ENCODE measurements around the gene GRM1.

GRM1 gene

DNA sequence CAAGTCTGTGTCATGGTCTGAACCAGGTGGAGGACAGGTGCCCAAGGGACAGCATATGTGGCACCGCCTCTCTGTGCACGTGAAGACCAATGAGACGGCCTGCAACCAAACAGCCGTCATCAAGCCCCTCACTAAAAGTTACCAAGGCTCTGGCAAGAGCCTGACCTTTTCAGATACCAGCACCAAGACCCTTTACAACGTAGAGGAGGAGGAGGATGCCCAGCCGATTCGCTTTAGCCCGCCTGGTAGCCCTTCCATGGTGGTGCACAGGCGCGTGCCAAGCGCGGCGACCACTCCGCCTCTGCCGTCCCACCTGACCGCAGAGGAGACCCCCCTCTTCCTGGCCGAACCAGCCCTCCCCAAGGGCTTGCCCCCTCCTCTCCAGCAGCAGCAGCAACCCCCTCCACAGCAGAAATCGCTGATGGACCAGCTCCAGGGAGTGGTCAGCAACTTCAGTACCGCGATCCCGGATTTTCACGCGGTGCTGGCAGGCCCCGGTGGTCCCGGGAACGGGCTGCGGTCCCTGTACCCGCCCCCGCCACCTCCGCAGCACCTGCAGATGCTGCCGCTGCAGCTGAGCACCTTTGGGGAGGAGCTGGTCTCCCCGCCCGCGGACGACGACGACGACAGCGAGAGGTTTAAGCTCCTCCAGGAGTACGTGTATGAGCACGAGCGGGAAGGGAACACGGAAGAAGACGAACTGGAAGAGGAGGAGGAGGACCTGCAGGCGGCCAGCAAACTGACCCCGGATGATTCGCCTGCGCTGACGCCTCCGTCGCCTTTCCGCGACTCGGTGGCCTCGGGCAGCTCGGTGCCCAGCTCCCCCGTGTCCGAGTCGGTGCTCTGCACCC lies 405.2 kb downstream of the GRM1 start (continued):
- TF ChIP-seq, protein P1, sequence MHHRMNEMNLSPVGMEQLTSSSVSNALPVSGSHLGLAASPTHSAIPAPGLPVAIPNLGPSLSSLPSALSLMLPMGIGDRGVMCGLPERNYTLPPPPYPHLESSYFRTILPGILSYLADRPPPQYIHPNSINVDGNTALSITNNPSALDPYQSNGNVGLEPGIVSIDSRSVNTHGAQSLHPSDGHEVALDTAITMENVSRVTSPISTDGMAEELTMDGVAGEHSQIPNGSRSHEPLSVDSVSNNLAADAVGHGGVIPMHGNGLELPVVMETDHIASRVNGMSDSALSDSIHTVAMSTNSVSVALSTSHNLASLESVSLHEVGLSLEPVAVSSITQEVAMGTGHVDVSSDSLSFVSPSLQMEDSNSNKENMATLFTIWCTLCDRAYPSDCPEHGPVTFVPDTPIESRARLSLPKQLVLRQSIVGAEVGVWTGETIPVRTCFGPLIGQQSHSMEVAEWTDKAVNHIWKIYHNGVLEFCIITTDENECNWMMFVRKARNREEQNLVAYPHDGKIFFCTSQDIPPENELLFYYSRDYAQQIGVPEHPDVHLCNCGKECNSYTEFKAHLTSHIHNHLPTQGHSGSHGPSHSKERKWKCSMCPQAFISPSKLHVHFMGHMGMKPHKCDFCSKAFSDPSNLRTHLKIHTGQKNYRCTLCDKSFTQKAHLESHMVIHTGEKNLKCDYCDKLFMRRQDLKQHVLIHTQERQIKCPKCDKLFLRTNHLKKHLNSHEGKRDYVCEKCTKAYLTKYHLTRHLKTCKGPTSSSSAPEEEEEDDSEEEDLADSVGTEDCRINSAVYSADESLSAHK (tag by site-specific recombination; IDR thresholded peaks at IDR 0.05), result no peak
- TF ChIP-seq, protein P2, sequence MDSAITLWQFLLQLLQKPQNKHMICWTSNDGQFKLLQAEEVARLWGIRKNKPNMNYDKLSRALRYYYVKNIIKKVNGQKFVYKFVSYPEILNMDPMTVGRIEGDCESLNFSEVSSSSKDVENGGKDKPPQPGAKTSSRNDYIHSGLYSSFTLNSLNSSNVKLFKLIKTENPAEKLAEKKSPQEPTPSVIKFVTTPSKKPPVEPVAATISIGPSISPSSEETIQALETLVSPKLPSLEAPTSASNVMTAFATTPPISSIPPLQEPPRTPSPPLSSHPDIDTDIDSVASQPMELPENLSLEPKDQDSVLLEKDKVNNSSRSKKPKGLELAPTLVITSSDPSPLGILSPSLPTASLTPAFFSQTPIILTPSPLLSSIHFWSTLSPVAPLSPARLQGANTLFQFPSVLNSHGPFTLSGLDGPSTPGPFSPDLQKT (IDR thresholded peaks at IDR 0.05; ENCODE audit: borderline replicate concordance, low read depth, low read length), result no peak
- TF ChIP-seq ZBTB1 (tag by site-specific recombination; IDR thresholded peaks at IDR 0.05) (no peak), SCRT1 (tag by site-specific recombination; IDR thresholded peaks at IDR 0.05; ENCODE audit: borderline replicate concordance) (no peak)
- TF ChIP-seq, protein P3, sequence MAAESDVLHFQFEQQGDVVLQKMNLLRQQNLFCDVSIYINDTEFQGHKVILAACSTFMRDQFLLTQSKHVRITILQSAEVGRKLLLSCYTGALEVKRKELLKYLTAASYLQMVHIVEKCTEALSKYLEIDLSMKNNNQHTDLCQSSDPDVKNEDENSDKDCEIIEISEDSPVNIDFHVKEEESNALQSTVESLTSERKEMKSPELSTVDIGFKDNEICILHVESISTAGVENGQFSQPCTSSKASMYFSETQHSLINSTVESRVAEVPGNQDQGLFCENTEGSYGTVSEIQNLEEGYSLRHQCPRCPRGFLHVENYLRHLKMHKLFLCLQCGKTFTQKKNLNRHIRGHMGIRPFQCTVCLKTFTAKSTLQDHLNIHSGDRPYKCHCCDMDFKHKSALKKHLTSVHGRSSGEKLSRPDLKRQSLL (tag by site-specific recombination; IDR thresholded peaks at IDR 0.05), result no peak

DNA sequence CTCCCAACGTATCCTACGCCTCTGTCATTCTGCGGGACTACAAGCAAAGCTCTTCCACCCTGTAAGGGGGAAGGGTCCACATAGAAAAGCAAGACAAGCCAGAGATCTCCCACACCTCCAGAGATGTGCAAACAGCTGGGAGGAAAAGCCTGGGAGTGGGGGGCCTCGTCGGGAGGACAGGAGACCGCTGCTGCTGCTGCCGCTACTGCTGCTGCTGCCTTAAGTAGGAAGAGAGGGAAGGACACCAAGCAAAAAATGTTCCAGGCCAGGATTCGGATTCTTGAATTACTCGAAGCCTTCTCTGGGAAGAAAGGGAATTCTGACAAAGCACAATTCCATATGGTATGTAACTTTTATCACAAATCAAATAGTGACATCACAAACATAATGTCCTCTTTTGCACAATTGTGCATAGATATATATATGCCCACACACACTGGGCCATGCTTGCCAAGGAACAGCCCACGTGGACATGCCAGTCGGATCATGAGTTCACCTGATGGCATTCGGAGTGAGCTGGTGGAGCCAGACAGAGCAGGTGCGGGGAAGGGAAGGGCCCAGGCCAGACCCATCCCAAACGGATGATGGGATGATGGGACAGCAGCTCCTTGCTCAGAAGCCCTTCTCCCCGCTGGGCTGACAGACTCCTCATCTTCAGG lies 406.0 kb downstream of the GRM1 start:
- no peaks in the 10 kb centered on the region for H3K36me3 ChIP-seq (ENCODE audit: control insufficient read depth in 2 of 2, insufficient read depth in 1 of 2, low read length in 2 of 2)
- no peaks in the 10 kb centered on the region for H3K4me1 ChIP-seq (ENCODE audit: control insufficient read depth, insufficient read depth, low read length)
- ChIA-PET POLR2A (no interaction called here), CTCF (no interaction called here)
- H3K27ac ChIP-seq (ENCODE audit: extremely low read depth, low read depth, low read length), result no peak overlapping the region
- no peaks in the 10 kb centered on the region for H3K9me3 ChIP-seq (ENCODE audit: control insufficient read depth, insufficient read depth, low read depth, low read length)
- H3K4me3 ChIP-seq (ENCODE audit: low read depth, low read length), result peak overlapping the region; percentile 12; the same call in 1 of the 2 replicates
- TF ChIP-seq ZNF391 (tag by site-specific recombination; IDR thresholded peaks at IDR 0.05; ENCODE audit: borderline replicate concordance, low read depth) (no peak), ZNF184 (tag by site-specific recombination; IDR thresholded peaks at IDR 0.05) (no peak), HOXD13 (CRISPR knock-in tag; IDR thresholded peaks at IDR 0.05; ENCODE audit: borderline replicate concordance) (no peak), ZBTB17 (tag by site-specific recombination; IDR thresholded peaks at IDR 0.05) (no peak), TRIM28 (IDR thresholded peaks at IDR 0.05; ENCODE audit: borderline replicate concordance, low read length) (no peak), HOXC10 (CRISPR knock-in tag; IDR thresholded peaks at IDR 0.05) (no peak), ZFP41 (tag by site-specific recombination; IDR thresholded peaks at IDR 0.05; ENCODE audit: borderline replicate concordance) (no peak), ZNF175 (tag by site-specific recombination; IDR thresholded peaks at IDR 0.05) (no peak), MZF1 (tag by site-specific recombination; IDR thresholded peaks at IDR 0.05; ENCODE audit: borderline replicate concordance) (no peak)
- TF ChIP-seq, protein P4, sequence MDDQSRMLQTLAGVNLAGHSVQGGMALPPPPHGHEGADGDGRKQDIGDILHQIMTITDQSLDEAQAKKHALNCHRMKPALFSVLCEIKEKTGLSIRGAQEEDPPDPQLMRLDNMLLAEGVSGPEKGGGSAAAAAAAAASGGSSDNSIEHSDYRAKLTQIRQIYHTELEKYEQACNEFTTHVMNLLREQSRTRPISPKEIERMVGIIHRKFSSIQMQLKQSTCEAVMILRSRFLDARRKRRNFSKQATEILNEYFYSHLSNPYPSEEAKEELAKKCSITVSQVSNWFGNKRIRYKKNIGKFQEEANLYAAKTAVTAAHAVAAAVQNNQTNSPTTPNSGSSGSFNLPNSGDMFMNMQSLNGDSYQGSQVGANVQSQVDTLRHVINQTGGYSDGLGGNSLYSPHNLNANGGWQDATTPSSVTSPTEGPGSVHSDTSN (CRISPR knock-in tag; IDR thresholded peaks at IDR 0.05), result no peak
- TF ChIP-seq, protein P5, sequence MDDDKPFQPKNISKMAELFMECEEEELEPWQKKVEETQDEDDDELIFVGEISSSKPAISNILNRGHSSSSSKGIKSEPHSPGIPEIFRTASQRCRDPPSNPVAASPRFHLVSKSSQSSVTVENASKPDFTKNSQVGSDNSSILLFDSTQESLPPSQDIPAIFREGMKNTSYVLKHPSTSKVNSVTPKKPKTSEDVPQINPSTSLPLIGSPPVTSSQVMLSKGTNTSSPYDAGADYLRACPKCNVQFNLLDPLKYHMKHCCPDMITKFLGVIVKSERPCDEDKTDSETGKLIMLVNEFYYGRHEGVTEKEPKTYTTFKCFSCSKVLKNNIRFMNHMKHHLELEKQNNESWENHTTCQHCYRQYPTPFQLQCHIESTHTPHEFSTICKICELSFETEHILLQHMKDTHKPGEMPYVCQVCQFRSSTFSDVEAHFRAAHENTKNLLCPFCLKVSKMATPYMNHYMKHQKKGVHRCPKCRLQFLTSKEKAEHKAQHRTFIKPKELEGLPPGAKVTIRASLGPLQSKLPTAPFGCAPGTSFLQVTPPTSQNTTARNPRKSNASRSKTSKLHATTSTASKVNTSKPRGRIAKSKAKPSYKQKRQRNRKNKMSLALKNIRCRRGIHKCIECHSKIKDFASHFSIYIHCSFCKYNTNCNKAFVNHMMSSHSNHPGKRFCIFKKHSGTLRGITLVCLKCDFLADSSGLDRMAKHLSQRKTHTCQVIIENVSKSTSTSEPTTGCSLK (tag by site-specific recombination; IDR thresholded peaks at IDR 0.05), result no peak
- TF ChIP-seq, protein P6, sequence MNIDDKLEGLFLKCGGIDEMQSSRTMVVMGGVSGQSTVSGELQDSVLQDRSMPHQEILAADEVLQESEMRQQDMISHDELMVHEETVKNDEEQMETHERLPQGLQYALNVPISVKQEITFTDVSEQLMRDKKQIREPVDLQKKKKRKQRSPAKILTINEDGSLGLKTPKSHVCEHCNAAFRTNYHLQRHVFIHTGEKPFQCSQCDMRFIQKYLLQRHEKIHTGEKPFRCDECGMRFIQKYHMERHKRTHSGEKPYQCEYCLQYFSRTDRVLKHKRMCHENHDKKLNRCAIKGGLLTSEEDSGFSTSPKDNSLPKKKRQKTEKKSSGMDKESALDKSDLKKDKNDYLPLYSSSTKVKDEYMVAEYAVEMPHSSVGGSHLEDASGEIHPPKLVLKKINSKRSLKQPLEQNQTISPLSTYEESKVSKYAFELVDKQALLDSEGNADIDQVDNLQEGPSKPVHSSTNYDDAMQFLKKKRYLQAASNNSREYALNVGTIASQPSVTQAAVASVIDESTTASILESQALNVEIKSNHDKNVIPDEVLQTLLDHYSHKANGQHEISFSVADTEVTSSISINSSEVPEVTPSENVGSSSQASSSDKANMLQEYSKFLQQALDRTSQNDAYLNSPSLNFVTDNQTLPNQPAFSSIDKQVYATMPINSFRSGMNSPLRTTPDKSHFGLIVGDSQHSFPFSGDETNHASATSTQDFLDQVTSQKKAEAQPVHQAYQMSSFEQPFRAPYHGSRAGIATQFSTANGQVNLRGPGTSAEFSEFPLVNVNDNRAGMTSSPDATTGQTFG (tag by site-specific recombination; IDR thresholded peaks at IDR 0.05; ENCODE audit: borderline replicate concordance), result no peak
- TF ChIP-seq, protein P7, sequence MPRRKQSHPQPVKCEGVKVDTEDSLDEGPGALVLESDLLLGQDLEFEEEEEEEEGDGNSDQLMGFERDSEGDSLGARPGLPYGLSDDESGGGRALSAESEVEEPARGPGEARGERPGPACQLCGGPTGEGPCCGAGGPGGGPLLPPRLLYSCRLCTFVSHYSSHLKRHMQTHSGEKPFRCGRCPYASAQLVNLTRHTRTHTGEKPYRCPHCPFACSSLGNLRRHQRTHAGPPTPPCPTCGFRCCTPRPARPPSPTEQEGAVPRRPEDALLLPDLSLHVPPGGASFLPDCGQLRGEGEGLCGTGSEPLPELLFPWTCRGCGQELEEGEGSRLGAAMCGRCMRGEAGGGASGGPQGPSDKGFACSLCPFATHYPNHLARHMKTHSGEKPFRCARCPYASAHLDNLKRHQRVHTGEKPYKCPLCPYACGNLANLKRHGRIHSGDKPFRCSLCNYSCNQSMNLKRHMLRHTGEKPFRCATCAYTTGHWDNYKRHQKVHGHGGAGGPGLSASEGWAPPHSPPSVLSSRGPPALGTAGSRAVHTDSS (tag by site-specific recombination; IDR thresholded peaks at IDR 0.05), result no peak
- TF ChIP-seq, protein P8, sequence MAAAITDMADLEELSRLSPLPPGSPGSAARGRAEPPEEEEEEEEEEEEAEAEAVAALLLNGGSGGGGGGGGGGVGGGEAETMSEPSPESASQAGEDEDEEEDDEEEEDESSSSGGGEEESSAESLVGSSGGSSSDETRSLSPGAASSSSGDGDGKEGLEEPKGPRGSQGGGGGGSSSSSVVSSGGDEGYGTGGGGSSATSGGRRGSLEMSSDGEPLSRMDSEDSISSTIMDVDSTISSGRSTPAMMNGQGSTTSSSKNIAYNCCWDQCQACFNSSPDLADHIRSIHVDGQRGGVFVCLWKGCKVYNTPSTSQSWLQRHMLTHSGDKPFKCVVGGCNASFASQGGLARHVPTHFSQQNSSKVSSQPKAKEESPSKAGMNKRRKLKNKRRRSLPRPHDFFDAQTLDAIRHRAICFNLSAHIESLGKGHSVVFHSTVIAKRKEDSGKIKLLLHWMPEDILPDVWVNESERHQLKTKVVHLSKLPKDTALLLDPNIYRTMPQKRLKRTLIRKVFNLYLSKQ (tag by site-specific recombination; IDR thresholded peaks at IDR 0.05; ENCODE audit: borderline replicate concordance), result no peak

All from HEK293 (cell line).